ENCODE results near the gene RASD2. TPM values are rescaled to one million over a fixed set of nuclear protein-coding genes. Genes with fewer than 3 reads are reported as not detected.

Gene RASD2
- total and polyA plus RNA-seq, 7 donors: 2.0 to 6.1 (median 3.5) TPM

DNA sequence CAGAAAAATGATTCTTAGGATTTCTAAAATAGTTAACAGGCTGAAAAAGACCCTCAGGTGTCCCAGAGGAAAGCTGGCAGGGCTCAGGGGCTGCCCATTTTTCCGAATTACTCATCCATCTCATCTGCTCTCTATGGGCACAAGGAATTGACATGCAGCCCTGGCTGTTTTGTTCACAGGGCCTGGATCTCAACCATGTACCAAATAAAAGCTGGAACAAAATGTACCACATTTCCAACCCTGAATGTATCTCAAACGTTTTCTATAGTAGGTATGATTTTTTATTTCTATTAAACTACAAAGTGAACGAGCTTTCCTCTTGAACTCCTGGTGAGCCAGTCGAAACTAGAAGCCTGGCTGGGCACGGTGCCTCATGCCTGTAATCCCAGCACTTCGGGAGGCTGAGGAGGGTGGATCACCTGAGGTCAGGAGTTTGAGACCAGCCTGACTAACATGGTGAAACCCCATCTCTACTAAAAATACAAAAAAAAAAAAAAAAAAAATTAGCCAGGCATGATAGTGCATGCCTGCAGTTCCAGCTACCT lies 43.8 kb upstream of the RASD2 start:
- H3K27ac ChIP-seq: no peak overlapping the region
- intact Hi-C loops (cut with DNase I): no loop called here
- ATAC-seq: no peak

DNA sequence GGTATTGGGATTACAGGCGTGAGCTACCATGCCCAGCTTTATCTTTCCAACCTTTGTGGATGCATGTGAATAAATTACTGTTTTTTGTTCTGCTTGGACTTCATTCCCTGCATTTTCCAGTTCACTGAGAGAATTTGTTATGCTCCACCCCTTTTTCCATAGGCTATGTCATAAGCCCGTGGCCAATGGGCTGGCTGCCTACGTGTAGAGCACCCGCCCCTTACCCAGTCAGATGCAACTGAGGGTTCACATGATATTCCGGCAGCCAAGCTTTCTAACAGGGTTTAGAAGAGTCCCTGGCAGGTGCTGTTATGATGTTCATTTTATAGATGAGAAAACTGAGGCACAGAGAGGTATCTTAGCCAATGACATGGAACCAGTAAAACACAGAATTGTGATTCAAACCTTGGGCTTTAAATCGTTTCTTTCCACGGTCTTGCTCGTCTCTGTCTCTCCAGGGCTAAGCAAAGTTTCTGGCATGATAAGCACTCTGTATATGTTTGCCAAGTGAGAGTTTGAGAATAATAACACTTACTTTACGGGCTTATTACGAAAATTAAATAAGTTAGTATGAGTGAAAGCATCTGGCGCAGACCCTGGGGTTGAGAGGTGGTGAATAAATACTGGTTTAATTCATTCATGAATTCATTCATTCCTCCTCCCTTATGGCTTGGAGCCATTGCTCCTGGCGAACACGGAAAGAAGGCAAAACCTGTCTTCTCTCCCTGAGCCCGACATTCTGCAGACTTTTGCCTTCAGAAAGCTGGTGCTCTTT lies 42.4 kb upstream of the RASD2 start:
- peaks cover 0 to 17% (median 0%) of the 10 kb centered on the region in 3 donors for H3K27me3 ChIP-seq (ENCODE audit: insufficient read depth in 3 of 3, low read length in 2 of 3)
- no peak for ATAC-seq
- H3K4me1 ChIP-seq: no peaks in the 10 kb centered on the region
- no peak for DNase-seq
- no peaks in the 10 kb centered on the region for H3K9me3 ChIP-seq
- H3K27ac ChIP-seq: no peak overlapping the region
- no peak overlapping the region for H3K4me3 ChIP-seq
- TF ChIP-seq, protein P1, sequence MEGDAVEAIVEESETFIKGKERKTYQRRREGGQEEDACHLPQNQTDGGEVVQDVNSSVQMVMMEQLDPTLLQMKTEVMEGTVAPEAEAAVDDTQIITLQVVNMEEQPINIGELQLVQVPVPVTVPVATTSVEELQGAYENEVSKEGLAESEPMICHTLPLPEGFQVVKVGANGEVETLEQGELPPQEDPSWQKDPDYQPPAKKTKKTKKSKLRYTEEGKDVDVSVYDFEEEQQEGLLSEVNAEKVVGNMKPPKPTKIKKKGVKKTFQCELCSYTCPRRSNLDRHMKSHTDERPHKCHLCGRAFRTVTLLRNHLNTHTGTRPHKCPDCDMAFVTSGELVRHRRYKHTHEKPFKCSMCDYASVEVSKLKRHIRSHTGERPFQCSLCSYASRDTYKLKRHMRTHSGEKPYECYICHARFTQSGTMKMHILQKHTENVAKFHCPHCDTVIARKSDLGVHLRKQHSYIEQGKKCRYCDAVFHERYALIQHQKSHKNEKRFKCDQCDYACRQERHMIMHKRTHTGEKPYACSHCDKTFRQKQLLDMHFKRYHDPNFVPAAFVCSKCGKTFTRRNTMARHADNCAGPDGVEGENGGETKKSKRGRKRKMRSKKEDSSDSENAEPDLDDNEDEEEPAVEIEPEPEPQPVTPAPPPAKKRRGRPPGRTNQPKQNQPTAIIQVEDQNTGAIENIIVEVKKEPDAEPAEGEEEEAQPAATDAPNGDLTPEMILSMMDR (IDR thresholded peaks at IDR 0.05): no peak
- intact Hi-C loops (cut with DNase I): no loop called here
- no peaks in the 10 kb centered on the region for H3K36me3 ChIP-seq (ENCODE audit: insufficient read depth in 1 of 2, low read depth in 1 of 2)
- WGBS, 3 donors: 58 to 68% (median 62%) methylated on average over 14 of the region's 14 CpGs

More for the DNA sequence above, 43.8 kb upstream of the RASD2 start:
- no peak for DNase-seq
- WGBS, 3 donors: 42 to 63% (median 51%) methylated on average over 6 of the region's 6 CpGs
- TF ChIP-seq, protein P1 (IDR thresholded peaks at IDR 0.05): no peak
- no peak overlapping the region for H3K4me3 ChIP-seq
- no peaks in the 10 kb centered on the region for H3K36me3 ChIP-seq (ENCODE audit: insufficient read depth in 1 of 2, low read depth in 1 of 2)
- H3K4me1 ChIP-seq: no peaks in the 10 kb centered on the region
- peaks cover 0 to 9% (median 0%) of the 10 kb centered on the region in 3 donors for H3K27me3 ChIP-seq (ENCODE audit: insufficient read depth in 3 of 3, low read length in 2 of 3)
- H3K9me3 ChIP-seq: no peaks in the 10 kb centered on the region

DNA sequence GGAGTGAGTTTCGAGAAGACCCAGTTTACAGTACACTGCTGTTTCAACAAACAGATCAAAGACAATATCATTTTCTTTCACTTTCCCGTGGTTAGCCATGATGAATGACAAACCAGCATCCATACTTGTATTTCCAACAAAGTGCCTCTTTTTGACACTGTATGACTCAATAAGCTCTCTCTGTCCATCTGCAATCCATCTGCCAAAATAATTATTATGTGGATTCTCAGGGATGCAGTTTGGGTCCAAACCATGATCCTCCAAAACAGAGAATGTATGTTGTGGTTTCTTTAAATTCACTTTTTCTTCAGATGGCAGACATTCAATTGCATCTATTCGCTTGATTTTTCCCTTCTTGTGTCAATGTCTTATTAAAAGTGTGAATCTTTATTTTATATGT lies 37.8 kb upstream of the RASD2 start:
- TF ChIP-seq, protein P1 (IDR thresholded peaks at IDR 0.05): no peak
- Histone ChIP-seq H3K9me3 (no peaks in the 10 kb centered on the region), H3K4me3 (no peak overlapping the region), H3K36me3 (ENCODE audit: insufficient read depth in 1 of 2, low read depth in 1 of 2) (no peaks in the 10 kb centered on the region), H3K27me3 (ENCODE audit: insufficient read depth in 3 of 3, low read length in 2 of 3) (peaks cover 0 to 23% (median 3%) of the 10 kb centered on the region in 3 donors), H3K4me1 (no peaks in the 10 kb centered on the region), H3K27ac (no peak overlapping the region)
- 73 to 79% (median 77%) methylated on average over 3 of the region's 3 CpGs for WGBS, 3 donors
- DNase-seq (no peak), ATAC-seq (no peak)
- intact Hi-C loops (cut with DNase I): no loop called here

DNA sequence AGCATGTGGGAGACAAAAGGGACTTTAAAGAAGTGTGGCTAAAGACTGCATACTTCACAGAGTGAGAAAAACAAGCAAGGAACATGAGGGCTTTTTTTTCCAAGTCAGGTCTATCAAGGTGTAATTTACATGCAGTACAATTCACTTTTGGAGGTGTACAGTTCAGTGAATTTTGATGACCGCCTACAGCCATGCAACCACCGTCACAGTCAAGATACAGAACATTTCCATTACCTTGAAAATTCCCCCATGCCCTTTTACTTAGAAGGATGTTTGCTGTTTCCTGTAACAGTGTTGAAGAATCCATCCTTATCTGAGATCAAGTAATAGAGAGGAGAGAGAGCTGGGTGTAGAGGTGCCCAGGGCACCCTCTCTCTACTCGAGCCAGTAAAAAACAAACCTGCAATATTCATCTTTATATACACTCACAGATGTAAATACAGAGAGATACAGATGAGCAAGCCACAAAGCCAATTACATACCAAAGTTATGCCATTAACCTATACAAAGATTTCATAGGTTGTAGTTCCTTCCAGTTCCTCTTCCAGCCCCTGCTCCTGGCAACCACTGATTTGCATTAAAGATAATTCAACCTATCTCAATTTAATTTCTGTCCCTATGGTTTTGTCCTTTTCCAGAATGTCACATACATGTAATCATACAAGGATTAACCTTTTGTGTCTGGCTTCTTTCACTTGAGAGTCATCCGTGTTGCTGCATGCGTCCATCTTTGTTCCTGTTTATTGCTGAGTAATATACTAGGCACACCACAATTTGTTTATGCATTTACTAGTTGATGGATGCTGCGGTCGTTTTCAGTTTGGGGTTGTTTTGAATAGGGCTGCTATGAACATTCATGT lies 35.0 kb upstream of the RASD2 start:
- no peak overlapping the region for H3K27ac ChIP-seq
- no peak overlapping the region for H3K4me3 ChIP-seq
- intact Hi-C loops (cut with DNase I): no loop called here
- TF ChIP-seq, protein P1 (IDR thresholded peaks at IDR 0.05): no peak
- peaks cover 0 to 14% (median 3%) of the 10 kb centered on the region in 3 donors for H3K27me3 ChIP-seq (ENCODE audit: insufficient read depth in 3 of 3, low read length in 2 of 3)
- H3K4me1 ChIP-seq: no peaks in the 10 kb centered on the region
- no peak for DNase-seq
- WGBS, 3 donors: 65 to 71% (median 65%) methylated on average over 7 of the region's 7 CpGs
- no peaks in the 10 kb centered on the region for H3K9me3 ChIP-seq
- ATAC-seq: no peak
- no peaks in the 10 kb centered on the region for H3K36me3 ChIP-seq (ENCODE audit: insufficient read depth in 1 of 2, low read depth in 1 of 2)
